Stimulated activated CD8-positive, alpha-beta memory T cell treated with anti-CD3 and anti-CD28 coated beads, Interleukin-7, amount 100 ng/mL, for 24 hours (primary cell): Measurements from ENCODE around the gene CREB3L1.

Experiments used
- DNase-seq: peaks from one replicate; pipeline ENCODE4 v3.0.0-alpha.2; 2020; ENCODE audit warnings: low read depth

CREB3L1 gene

GRCh38 chr11:46366661-46367161 lies 89.2 kb downstream of the CREB3L1 start:
- DNase-seq, result no peak

GRCh38 chr11:46367244-46367915 lies 89.9 kb downstream of the CREB3L1 start:
- peak; percentile 65 for DNase-seq

DNA sequence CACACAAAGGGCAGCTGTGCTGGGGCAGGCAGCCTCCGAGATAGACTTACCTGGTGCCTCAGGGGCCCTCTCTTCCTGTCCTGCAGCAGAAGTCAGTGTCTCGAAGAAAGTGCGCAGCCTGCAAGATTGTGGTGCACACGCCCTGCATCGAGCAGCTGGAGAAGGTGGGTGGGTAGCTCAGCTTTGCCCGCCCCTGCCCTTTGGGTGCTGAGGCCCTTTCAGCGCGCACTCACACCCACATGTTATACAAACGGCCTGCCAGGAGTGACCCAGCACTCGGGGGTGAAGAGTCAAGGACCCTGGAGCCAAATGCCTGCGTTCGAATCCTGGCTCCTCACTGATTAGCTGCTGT lies 90.4 kb downstream of the CREB3L1 start:
- no peak for DNase-seq

DNA sequence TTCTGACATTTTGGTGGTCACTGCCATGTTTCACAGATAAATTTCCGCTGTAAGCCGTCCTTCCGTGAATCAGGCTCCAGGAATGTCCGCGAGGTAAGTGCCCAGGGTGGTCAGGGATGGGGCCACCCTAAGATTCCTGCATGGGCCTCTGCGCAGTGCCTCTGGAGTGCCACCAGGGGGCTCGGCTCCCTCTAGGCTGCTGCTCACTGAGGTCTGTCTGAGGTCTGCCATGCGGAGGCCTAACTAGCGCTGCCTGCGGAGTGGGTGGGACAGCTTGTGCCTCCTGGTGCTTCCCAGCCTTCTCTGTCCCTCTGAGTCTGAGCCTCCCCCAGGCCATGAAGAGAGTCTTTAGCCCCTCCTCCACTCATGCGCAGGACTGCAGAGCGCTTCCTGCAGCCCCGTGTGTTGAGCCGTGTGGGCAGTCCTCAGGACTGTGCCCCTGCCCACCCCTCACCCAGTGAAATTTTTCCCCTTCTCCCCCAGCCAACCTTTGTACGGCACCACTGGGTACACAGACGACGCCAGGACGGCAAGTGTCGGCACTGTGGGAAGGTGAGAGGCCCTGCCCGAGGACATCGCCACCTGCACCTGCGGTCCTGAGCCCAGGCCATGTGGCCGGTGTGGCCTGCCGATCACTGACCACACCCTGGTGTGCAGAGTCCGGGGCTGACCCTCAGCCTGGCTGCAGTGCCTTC lies 92.1 kb downstream of the CREB3L1 start:
- DNase-seq, result no peak

DNA sequence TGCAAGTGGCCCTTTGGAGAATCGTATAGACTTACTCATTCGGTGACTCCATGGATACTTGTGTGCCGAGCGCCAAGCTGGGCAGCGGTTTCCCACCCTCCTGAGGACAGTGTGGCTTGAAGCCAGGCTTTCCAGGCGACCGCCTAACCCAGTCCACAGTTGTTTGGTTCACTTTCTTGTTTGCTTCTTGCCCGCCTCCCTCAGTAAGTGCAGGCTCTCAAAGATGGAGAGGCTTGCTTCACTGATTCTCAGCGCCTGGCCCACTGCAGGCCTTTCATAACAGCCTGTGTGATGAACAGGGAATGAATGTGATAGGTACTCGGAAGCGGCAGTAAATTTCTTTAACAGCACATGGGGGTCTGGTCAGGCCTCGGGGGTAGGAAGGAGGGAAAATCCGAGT lies 92.8 kb downstream of the CREB3L1 start:
- no peak for DNase-seq
